Osteoblast (primary cell): ENCODE results near the gene CHCHD10. TPM values are rescaled to one million over a fixed set of nuclear protein-coding genes. Genes with fewer than 3 reads are reported as not detected.

Source experiments
- DNase-seq: peaks from one replicate; pipeline ENCODE4 v3.0.0; 2011; ENCODE audit warnings: low spot score, mixed read lengths; ENCODE audit not compliant: insufficient read length; ENCODE audit errors: missing footprints
- H2AFZ ChIP-seq: 2 replicates; pipeline ENCODE4 v1.6.0; 2011; ENCODE audit warnings: mild to moderate bottlenecking, low read length
- H3K27ac ChIP-seq: 2 replicates; pipeline ENCODE4 v1.5.1; 2011; ENCODE audit warnings: mild to moderate bottlenecking, low read depth, low read length, moderate library complexity
- H3K27me3 ChIP-seq: 2 replicates; pipeline ENCODE4 v1.6.0; 2012; ENCODE audit warnings: mild to moderate bottlenecking, control low read depth, inconsistent platforms, low read length, moderate library complexity; ENCODE audit not compliant: insufficient read depth
- H3K36me3 ChIP-seq: 2 replicates; pipeline ENCODE4 v1.5.1; 2011; ENCODE audit warnings: mild to moderate bottlenecking, low read length, control low read depth, moderate library complexity; ENCODE audit not compliant: insufficient read depth
- H3K4me1 ChIP-seq: 2 replicates; pipeline ENCODE4 v1.5.1; 2011; ENCODE audit warnings: mild to moderate bottlenecking, low read length, control low read depth, moderate library complexity; ENCODE audit not compliant: insufficient read depth
- H3K4me2 ChIP-seq: 2 replicates; pipeline ENCODE4 v1.6.0; 2011; ENCODE audit warnings: mild to moderate bottlenecking, low read length; ENCODE audit not compliant: insufficient read depth
- H3K4me3 ChIP-seq: fragments of 200-600 bp; sonication (generic); 3 replicates; pipeline ENCODE4 v1.5.1; 2012; ENCODE audit warnings: mild to moderate bottlenecking, low read length, inconsistent platforms; ENCODE audit not compliant: insufficient read depth
- H3K79me2 ChIP-seq: 2 replicates; pipeline ENCODE4 v1.6.0; 2012; ENCODE audit warnings: mild to moderate bottlenecking, low read length, control low read depth, inconsistent platforms; ENCODE audit not compliant: insufficient read depth
- H3K9me3 ChIP-seq: 2 replicates; pipeline ENCODE4 v1.5.1; 2011; ENCODE audit warnings: low read depth, low read length, control low read depth
- H4K20me1 ChIP-seq: 2 replicates; pipeline ENCODE4 v1.6.0; 2012; ENCODE audit warnings: mild to moderate bottlenecking, low read length, control low read depth; ENCODE audit not compliant: insufficient read depth
- CTCF ChIP-seq: IDR thresholded peaks from 2 replicates; pipeline ENCODE4 v1.5.1; 2011; ENCODE audit warnings: mild to moderate bottlenecking, low read depth, low read length, moderate library complexity; ENCODE audit errors: extremely low read depth
- total RNA-seq: library from RNA; depleted of rRNA; stranded (reverse); fragments of >200 nt; gene quantifications from 2 replicates; pipeline ENCODE4 v1.2.3, GENCODE V29; 2012

Gene CHCHD10
- total RNA-seq, 1 donor = 1.1 TPM

GRCh38 chr22:23800297-23801237 lies 32.8 kb upstream of the CHCHD10 start:
- Histone ChIP-seq H3K27me3 (no peaks in the 10 kb centered on the region), H3K79me2 (peaks cover 3% of the 10 kb centered on the region), H2AFZ (no peak overlapping the region), H3K4me1 (no peaks in the 10 kb centered on the region), H3K36me3 (peaks cover 70% of the 10 kb centered on the region), H4K20me1 (peaks cover 13% of the 10 kb centered on the region), H3K27ac (no peak overlapping the region), H3K4me2 (no peak overlapping the region), H3K4me3 (no peak overlapping the region), H3K9me3 (no peaks in the 10 kb centered on the region)
- DNase-seq = no peak
- no peak for TF ChIP-seq CTCF

- no peaks in the 10 kb centered on the region for H3K27me3 ChIP-seq
- H3K79me2 ChIP-seq = peaks cover 21% of the 10 kb centered on the region
- no peak overlapping the region for H3K27ac ChIP-seq
- no peak for TF ChIP-seq CTCF
- H3K9me3 ChIP-seq = no peaks in the 10 kb centered on the region
- peak; percentile 79 for DNase-seq
- no peak overlapping the region for H3K4me2 ChIP-seq
- H3K4me1 ChIP-seq = no peaks in the 10 kb centered on the region
- H3K4me3 ChIP-seq = no peak overlapping the region
- H4K20me1 ChIP-seq = peaks cover 29% of the 10 kb centered on the region
- H2AFZ ChIP-seq = no peak overlapping the region
- H3K36me3 ChIP-seq = peaks cover 68% of the 10 kb centered on the region
Observed at GRCh38 chr22:23796461-23796860, 28.7 kb upstream of the CHCHD10 start.

GRCh38 chr22:23793326-23793725 lies 25.6 kb upstream of the CHCHD10 start:
- Histone ChIP-seq H3K27ac (no peak overlapping the region), H3K4me2 (no peak overlapping the region), H3K36me3 (peaks cover 54% of the 10 kb centered on the region), H3K9me3 (no peaks in the 10 kb centered on the region), H3K27me3 (no peaks in the 10 kb centered on the region), H4K20me1 (peaks cover 54% of the 10 kb centered on the region), H3K79me2 (peaks cover 52% of the 10 kb centered on the region), H3K4me3 (no peak overlapping the region), H2AFZ (no peak overlapping the region), H3K4me1 (peaks cover 15% of the 10 kb centered on the region)
- peak; percentile 38 for DNase-seq
- TF ChIP-seq CTCF = no peak

- Histone ChIP-seq H4K20me1 (peaks cover 62% of the 10 kb centered on the region), H3K4me1 (peaks cover 21% of the 10 kb centered on the region), H3K4me3 (no peak overlapping the region), H3K27ac (peak overlapping the region; percentile 67), H3K36me3 (peaks cover 48% of the 10 kb centered on the region), H3K27me3 (no peaks in the 10 kb centered on the region), H3K4me2 (no peak overlapping the region), H2AFZ (no peak overlapping the region), H3K79me2 (peaks cover 64% of the 10 kb centered on the region), H3K9me3 (no peaks in the 10 kb centered on the region)
- peak; percentile 42 for DNase-seq
- TF ChIP-seq CTCF = no peak
Observed at GRCh38 chr22:23791738-23792645, 24.2 kb upstream of the CHCHD10 start.
